ENCODE data around the gene EXOC4. TPM values are rescaled to one million over a fixed set of nuclear protein-coding genes. Genes with fewer than 3 reads are reported as not detected.

EXOC4 gene
- total RNA-seq, 4 donors from 2014 or later: 36.9 to 78.0 (median 52.2) TPM

DNA sequence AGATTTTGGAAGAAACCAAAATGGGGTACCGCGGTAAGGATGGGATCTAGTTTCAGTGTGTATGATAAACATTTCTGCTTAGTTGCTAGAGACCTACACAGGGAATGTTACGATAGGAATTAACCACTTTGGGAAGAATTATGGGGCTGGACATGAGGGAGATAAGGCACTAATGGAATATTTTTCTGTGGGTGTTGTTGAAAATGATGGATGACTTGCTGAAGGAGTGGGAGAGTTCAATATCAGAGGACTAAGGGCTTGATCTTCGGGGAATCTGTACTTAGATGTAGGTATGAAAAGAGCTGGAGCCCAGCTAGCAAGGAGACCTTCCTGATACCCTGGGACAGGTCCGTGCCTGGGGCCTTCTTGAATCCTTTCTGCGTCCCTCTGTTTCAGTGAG is 303.7 kb downstream of the EXOC4 start:
- H3K9me3 ChIP-seq: no peaks in the 10 kb centered on the region
- no peak for ATAC-seq
- TF ChIP-seq CTCF (IDR thresholded peaks at IDR 0.05 in 4 of 5, conservative IDR thresholded peaks at IDR 0.05 in 1 of 5) (no peak), POLR2A (IDR thresholded peaks at IDR 0.05) (no peak)
- no peak overlapping the region for H3K4me3 ChIP-seq
- H3K4me1 ChIP-seq: peaks cover 0 to 7% of the 10 kb centered on the region in 2 donors
- in situ Hi-C loops (cut with MboI; ENCODE audit: low sequenced_read_pairs in 4 of 4): no loop called here
- DNase-seq: no peak
- H3K36me3 ChIP-seq: no peaks in the 10 kb centered on the region
- no peaks in the 10 kb centered on the region for H3K27me3 ChIP-seq
- no peak overlapping the region for H3K27ac ChIP-seq
- intact Hi-C loops (cut with DNase I; ENCODE audit: low total_unique reads): no loop called here

DNA sequence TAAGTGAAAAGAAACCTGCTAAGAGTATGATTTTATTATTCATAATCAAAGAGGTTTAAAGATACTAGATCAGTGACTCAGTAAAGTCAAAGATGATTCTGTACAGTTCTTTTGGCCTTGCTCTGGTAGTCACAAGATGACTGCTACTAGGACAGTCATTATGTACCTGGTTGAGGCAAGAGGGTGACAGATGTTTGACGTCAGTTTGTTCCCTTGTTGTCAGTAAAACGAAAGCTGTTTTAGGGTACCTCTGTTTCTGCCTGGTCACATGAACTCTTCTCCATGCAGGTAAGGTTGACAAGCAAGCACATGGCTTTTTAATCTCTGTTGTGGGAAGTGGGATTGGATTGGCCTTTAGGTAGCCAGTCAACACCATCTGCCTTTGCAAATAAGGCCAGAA is 308.0 kb downstream of the EXOC4 start:
- ATAC-seq (no peak), DNase-seq (no peak)
- intact Hi-C loops (cut with DNase I; ENCODE audit: low total_unique reads) (no loop called here), in situ Hi-C loops (cut with MboI; ENCODE audit: low sequenced_read_pairs in 4 of 4) (no loop called here)
- no peaks in the 10 kb centered on the region for H3K36me3 ChIP-seq
- no peak overlapping the region for H3K27ac ChIP-seq
- no peak for TF ChIP-seq POLR2A (IDR thresholded peaks at IDR 0.05)
- TF ChIP-seq CTCF (IDR thresholded peaks at IDR 0.05 in 4 of 5, conservative IDR thresholded peaks at IDR 0.05 in 1 of 5): no peak
- H3K27me3 ChIP-seq: no peaks in the 10 kb centered on the region
- peaks cover 0 to 4% of the 10 kb centered on the region in 2 donors for H3K4me1 ChIP-seq
- H3K4me3 ChIP-seq: no peak overlapping the region
- no peaks in the 10 kb centered on the region for H3K9me3 ChIP-seq

- intact Hi-C loops (cut with DNase I; ENCODE audit: low total_unique reads) (no loop called here), in situ Hi-C loops (cut with MboI; ENCODE audit: low sequenced_read_pairs in 4 of 4) (no loop called here)
- DNase-seq (no peak), ATAC-seq (no peak)
- TF ChIP-seq POLR2A (IDR thresholded peaks at IDR 0.05) (no peak), CTCF (IDR thresholded peaks at IDR 0.05 in 4 of 5, conservative IDR thresholded peaks at IDR 0.05 in 1 of 5) (no peak)
- Histone ChIP-seq H3K9me3 (no peaks in the 10 kb centered on the region), H3K27ac (no peak overlapping the region), H3K36me3 (no peaks in the 10 kb centered on the region), H3K4me1 (no peaks in the 10 kb centered on the region), H3K4me3 (no peak overlapping the region), H3K27me3 (no peaks in the 10 kb centered on the region)
Observed at GRCh38 chr7:133561396-133561795, 308.5 kb downstream of the EXOC4 start.

- Histone ChIP-seq H3K4me1 (no peaks in the 10 kb centered on the region), H3K27ac (no peak overlapping the region), H3K27me3 (no peaks in the 10 kb centered on the region), H3K9me3 (no peaks in the 10 kb centered on the region), H3K4me3 (no peak overlapping the region), H3K36me3 (no peaks in the 10 kb centered on the region)
- in situ Hi-C loops (cut with MboI; ENCODE audit: low sequenced_read_pairs in 4 of 4) (no loop called here), intact Hi-C loops (cut with DNase I; ENCODE audit: low total_unique reads) (no loop called here)
- TF ChIP-seq CTCF (IDR thresholded peaks at IDR 0.05 in 4 of 5, conservative IDR thresholded peaks at IDR 0.05 in 1 of 5): no peak
- no peak for TF ChIP-seq POLR2A (IDR thresholded peaks at IDR 0.05)
- DNase-seq: no peak
- no peak for ATAC-seq
Observed at GRCh38 chr7:133562621-133563020, 309.7 kb downstream of the EXOC4 start.

GRCh38 chr7:133563251-133563650 is 310.4 kb downstream of the EXOC4 start:
- H3K9me3 ChIP-seq: no peaks in the 10 kb centered on the region
- DNase-seq: no peak

More at GRCh38 chr7:133563251-133563650, 310.4 kb downstream of the EXOC4 start:
- no peak for ATAC-seq
- in situ Hi-C loops (cut with MboI; ENCODE audit: low sequenced_read_pairs in 4 of 4) (no loop called here), intact Hi-C loops (cut with DNase I; ENCODE audit: low total_unique reads) (no loop called here)
- H3K4me3 ChIP-seq: no peak overlapping the region
- no peak overlapping the region for H3K27ac ChIP-seq
- no peaks in the 10 kb centered on the region for H3K27me3 ChIP-seq
- H3K36me3 ChIP-seq: no peaks in the 10 kb centered on the region
- TF ChIP-seq CTCF (IDR thresholded peaks at IDR 0.05 in 4 of 5, conservative IDR thresholded peaks at IDR 0.05 in 1 of 5): no peak
- no peaks in the 10 kb centered on the region for H3K4me1 ChIP-seq

All from gastrocnemius medialis (tissue), 4 donors.